Inflammatory macrophage (primary cell): ENCODE results near the gene CAMK2G.
"Not testable (repeated sequence)": the region's sequence is repeated elsewhere in the genome, so short reads cannot be mapped to it uniquely, and the experiment has no call there.

Experiments used
- DNase-seq, 2 donors: peaks; one replicate each; pipeline ENCODE4 v3.0.0-alpha.2; 2020 to 2022

The CAMK2G gene

GRCh38 chr10:73809061-73809818 is 65.1 kb downstream of the CAMK2G start:
- DNase-seq: peak in 1 of 2 donors; percentile 26

- no peak for DNase-seq
These were observed 66.1 kb downstream of the CAMK2G start for GRCh38 chr10:73808021-73808815.

GRCh38 chr10:73807471-73807870 is 66.9 kb downstream of the CAMK2G start:
- DNase-seq: no peak

- no peak for DNase-seq
These were observed 68.0 kb downstream of the CAMK2G start for GRCh38 chr10:73806176-73806950.

- DNase-seq: peak in 1 of 2 donors; percentile 54
These were observed 70.6 kb downstream of the CAMK2G start for GRCh38 chr10:73803680-73804286.

GRCh38 chr10:73802276-73802991 is 71.9 kb downstream of the CAMK2G start:
- no peak for DNase-seq

- DNase-seq: no peak
These were observed 73.1 kb downstream of the CAMK2G start for GRCh38 chr10:73801253-73801590.

GRCh38 chr10:73800560-73801252 is 73.6 kb downstream of the CAMK2G start:
- no peak for DNase-seq

GRCh38 chr10:73799899-73800559 is 74.3 kb downstream of the CAMK2G start:
- DNase-seq: no peak

- no peak for DNase-seq
These were observed 75.3 kb downstream of the CAMK2G start for GRCh38 chr10:73798927-73799560.

GRCh38 chr10:73798087-73798486 is 76.3 kb downstream of the CAMK2G start:
- no peak for DNase-seq

GRCh38 chr10:73797324-73798025 is 76.9 kb downstream of the CAMK2G start:
- no peak for DNase-seq

GRCh38 chr10:73796766-73797165 is 77.6 kb downstream of the CAMK2G start:
- no peak for DNase-seq

- DNase-seq: not testable (repeated sequence)
These were observed 78.3 kb downstream of the CAMK2G start for GRCh38 chr10:73796035-73796434.

- DNase-seq: not testable (repeated sequence)
These were observed 78.9 kb downstream of the CAMK2G start for GRCh38 chr10:73795491-73795890.

- no peak for DNase-seq
These were observed 80.9 kb downstream of the CAMK2G start for GRCh38 chr10:73793456-73793855.

GRCh38 chr10:73791871-73792400 is 82.4 kb downstream of the CAMK2G start:
- no peak for DNase-seq

- DNase-seq: no peak
These were observed 83.3 kb downstream of the CAMK2G start for GRCh38 chr10:73790886-73791625.

GRCh38 chr10:73789659-73790055 is 84.7 kb downstream of the CAMK2G start:
- DNase-seq: no peak
